Endodermal cell (in vitro differentiated cells): Measurements from ENCODE around the gene UGT2B7. TPM values are rescaled to one million over a fixed set of nuclear protein-coding genes. Genes with fewer than 3 reads are reported as not detected.

Experiments used
- DNase-seq: peaks from one replicate; pipeline ENCODE4 v3.0.0-alpha.2; 2017
- H3K27ac ChIP-seq: 2 replicates; pipeline ENCODE4 v1.5.1; 2013; ENCODE audit warnings: mild to moderate bottlenecking, low read depth, low read length, moderate library complexity
- H3K27me3 ChIP-seq: 2 replicates; pipeline ENCODE4 v1.6.1; 2013; ENCODE audit warnings: mild to moderate bottlenecking, low read length, moderate library complexity; ENCODE audit not compliant: insufficient read depth, control insufficient read depth, poor library complexity, severe bottlenecking
- H3K36me3 ChIP-seq: 2 replicates; pipeline ENCODE4 v1.7.0; 2013; ENCODE audit warnings: mild to moderate bottlenecking, low read length, moderate library complexity; ENCODE audit not compliant: control insufficient read depth, insufficient read depth
- H3K4me1 ChIP-seq: one replicate; pipeline ENCODE4 v1.7.0; 2013; ENCODE audit warnings: low read length; ENCODE audit not compliant: control insufficient read depth, insufficient read depth
- H3K4me3 ChIP-seq: 2 replicates; pipeline ENCODE4 v1.5.1; 2013; ENCODE audit warnings: mild to moderate bottlenecking, low read length, moderate library complexity
- H3K9ac ChIP-seq: 2 replicates; pipeline ENCODE4 v1.6.1; 2013; ENCODE audit warnings: mild to moderate bottlenecking, low read length, moderate library complexity; ENCODE audit not compliant: poor library complexity, severe bottlenecking; ENCODE audit errors: extremely low read depth
- H3K9me3 ChIP-seq: 2 replicates; pipeline ENCODE4 v1.6.1; 2013; ENCODE audit warnings: mild to moderate bottlenecking, low read length, moderate library complexity; ENCODE audit not compliant: control insufficient read depth
- H3K27ac Mint-ChIP-seq: 2 replicates; pipeline ENCODE4 v1.8.0; 2020; ENCODE audit warnings: mixed read lengths
- H3K27me3 Mint-ChIP-seq: 2 replicates; pipeline ENCODE4 v1.8.0; 2021; ENCODE audit warnings: mild to moderate bottlenecking, mixed read lengths; ENCODE audit not compliant: insufficient read depth
- H3K36me3 Mint-ChIP-seq: 2 replicates; pipeline ENCODE4 v1.8.0; 2020; ENCODE audit warnings: low read depth, mixed read lengths
- H3K4me1 Mint-ChIP-seq: 2 replicates; pipeline ENCODE4 v1.8.0; 2020; ENCODE audit warnings: mixed read lengths
- H3K4me3 Mint-ChIP-seq: 2 replicates; pipeline ENCODE4 v1.8.0; 2020; ENCODE audit warnings: mild to moderate bottlenecking, moderate library complexity, mixed read lengths
- H3K9me3 Mint-ChIP-seq: 2 replicates; pipeline ENCODE4 v1.8.0; 2020; ENCODE audit warnings: mild to moderate bottlenecking, mixed read lengths
- CTCF ChIP-seq: fragments of 200-600 bp; sonication (generic); conservative IDR thresholded peaks from 2 replicates; pipeline ENCODE4 v1.5.0; 2021; ENCODE audit warnings: antibody characterized with exemption, mild to moderate bottlenecking
- WGBS, 2 experiments: methylation state at CpG; one replicate each; pipeline versions ENCODE4 v1.1.5 to v1.1.7; 2013; ENCODE audit warnings: missing lambda C conversion rate in 2 of 2, mixed read lengths in 1 of 2; ENCODE audit not compliant: insufficient coverage in 1 of 2, insufficient read length in 1 of 2; 5-methylcytosine and 5-hydroxymethylcytosine counted together
- total RNA-seq, 2 donors: library from RNA; stranded (reverse); fragmentation: NEBNext Ultra II Directional in 1 of 2; extraction: Animal tissue kit (Norgen Biotek cat#: 25700) in 1 of 2; gene quantifications; 2 replicates in 1 of 2; 3 replicates in 1 of 2; pipeline ENCODE4 v1.2.1, GENCODE V29; 2021

UGT2B7 gene
- total RNA-seq, 2 donors from 2014 or later = not detected

DNA sequence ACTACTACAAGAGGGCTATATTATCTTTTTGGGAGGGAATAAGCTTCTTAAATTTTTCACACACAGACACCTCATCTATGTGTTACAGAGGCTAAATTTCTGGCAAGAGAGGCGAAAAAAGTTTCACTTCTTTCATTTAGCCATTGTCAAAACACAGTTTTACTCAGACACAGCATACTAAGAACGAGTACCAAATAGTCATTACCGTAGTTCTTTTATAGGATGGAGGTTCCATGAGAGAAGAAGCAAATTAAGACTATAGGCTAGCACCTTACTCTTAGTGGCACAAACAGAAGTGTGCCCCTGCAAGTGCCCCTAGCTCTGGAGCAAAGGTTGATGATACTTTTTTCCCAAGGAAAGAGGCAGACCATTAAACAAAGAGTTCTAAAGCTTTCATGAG lies 26.2 kb downstream of the UGT2B7 start:
- Mint-ChIP-seq H3K4me1 (no peaks in the 10 kb centered on the region), H3K4me3 (no peak overlapping the region), H3K36me3 (no peaks in the 10 kb centered on the region), H3K27ac (no peak overlapping the region), H3K27me3 (no peaks in the 10 kb centered on the region), H3K9me3 (no peaks in the 10 kb centered on the region)
- Histone ChIP-seq H3K36me3 (no peaks in the 10 kb centered on the region), H3K4me3 (no peak overlapping the region), H3K9ac (no peak overlapping the region), H3K27ac (no peak overlapping the region), H3K4me1 (no peaks in the 10 kb centered on the region), H3K9me3 (no peaks in the 10 kb centered on the region), H3K27me3 (no peaks in the 10 kb centered on the region)
- 66 to 81% methylated on average over 2 to 3 of the region's 3 CpGs for WGBS, 2 experiments
- no peak for DNase-seq
- TF ChIP-seq CTCF = no peak

GRCh38 chr4:69124941-69125340 lies 28.7 kb downstream of the UGT2B7 start:
- no peak for DNase-seq
- no peak for TF ChIP-seq CTCF
- no peak overlapping the region for H3K27ac Mint-ChIP-seq
- H3K27me3 Mint-ChIP-seq = no peaks in the 10 kb centered on the region
- H3K4me3 Mint-ChIP-seq = no peak overlapping the region
- Histone ChIP-seq H3K27ac (no peak overlapping the region), H3K9ac (no peak overlapping the region), H3K9me3 (no peaks in the 10 kb centered on the region), H3K4me1 (no peaks in the 10 kb centered on the region), H3K4me3 (no peak overlapping the region), H3K36me3 (no peaks in the 10 kb centered on the region), H3K27me3 (no peaks in the 10 kb centered on the region)
- 100% methylated on average over 1 of the region's 1 CpG; no CpG with 5 or more reads in 1 of the 2 experiments for WGBS, 2 experiments
- no peaks in the 10 kb centered on the region for H3K36me3 Mint-ChIP-seq
- H3K9me3 Mint-ChIP-seq = no peaks in the 10 kb centered on the region
- H3K4me1 Mint-ChIP-seq = no peaks in the 10 kb centered on the region

DNA sequence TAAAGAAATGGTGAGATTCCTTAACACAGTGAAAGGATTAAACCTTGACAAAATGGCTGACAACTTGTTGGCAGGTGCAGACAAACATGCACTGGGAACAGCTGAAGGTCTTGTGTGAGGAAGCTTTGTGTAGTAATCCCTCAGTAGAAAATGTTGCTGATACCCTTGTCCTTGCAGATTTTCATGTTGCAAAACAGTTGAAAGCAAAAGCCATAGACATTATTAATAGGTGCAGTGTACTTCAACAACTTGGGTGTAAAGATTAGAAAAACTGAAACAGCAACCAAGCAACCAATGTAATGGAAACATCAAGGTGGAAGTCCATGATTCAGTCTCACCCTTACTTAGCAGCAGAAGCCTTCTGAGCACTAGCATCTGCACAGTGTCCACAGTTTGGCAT lies 29.8 kb downstream of the UGT2B7 start:
- DNase-seq = no peak
- no peaks in the 10 kb centered on the region for H3K9me3 ChIP-seq
- TF ChIP-seq CTCF = no peak

More for the DNA sequence above, 29.8 kb downstream of the UGT2B7 start:
- Mint-ChIP-seq H3K4me1 (no peaks in the 10 kb centered on the region), H3K27ac (no peak overlapping the region), H3K27me3 (no peaks in the 10 kb centered on the region), H3K9me3 (no peaks in the 10 kb centered on the region), H3K4me3 (no peak overlapping the region), H3K36me3 (no peaks in the 10 kb centered on the region)
- H3K27me3 ChIP-seq = no peaks in the 10 kb centered on the region
- H3K4me1 ChIP-seq = no peaks in the 10 kb centered on the region
- H3K27ac ChIP-seq = no peak overlapping the region
- H3K9ac ChIP-seq = no peak overlapping the region
- H3K36me3 ChIP-seq = no peaks in the 10 kb centered on the region
- no peak overlapping the region for H3K4me3 ChIP-seq
